B cell (primary cell): Measurements from ENCODE around the gene CCDC50. TPM values are rescaled to one million over a fixed set of nuclear protein-coding genes. Genes with fewer than 3 reads are reported as not detected.

Experiments
- ATAC-seq: fragments of 200-7000 bp; cut with Tn5 transposase; one replicate; pipeline ENCODE4 v1.10.0; 2021; ENCODE audit warnings: low read depth, mild to moderate bottlenecking, moderate number of reproducible peaks, moderate library complexity
- CTCF ChIA-PET: fragments of 350-600 bp; sonication (Branson Sonifier 250); formaldehyde crosslinking; loops from one replicate; lab custom pipeline; 2021; ENCODE audit warnings: antibody characterized with exemption, inconsistent platforms; lab: Charles Lee
- POLR2A ChIA-PET: fragments of 350-600 bp; sonication (Branson Sonifier 250); formaldehyde crosslinking; loops from one replicate; lab custom pipeline; 2021; ENCODE audit warnings: antibody characterized with exemption; lab: Charles Lee
- DNase-seq: peaks from one replicate; pipeline ENCODE4 v3.0.0; 2013
- H2AFZ ChIP-seq: 2 replicates; pipeline ENCODE4 v1.6.1; 2012; ENCODE audit warnings: mild to moderate bottlenecking, low read depth, low read length; ENCODE audit not compliant: insufficient read depth, poor library complexity, severe bottlenecking
- H3K27ac ChIP-seq, 2 donors: 1 replicate in 1 of 2; 2 replicates in 1 of 2; pipeline ENCODE4 v1.5.1; 2012 to 2013; ENCODE audit warnings: low read length in 2 of 2, mild to moderate bottlenecking in 2 of 2, moderate library complexity in 1 of 2
- H3K27me3 ChIP-seq, 4 experiments: fragments of 200-600 bp in 1 of 4; sonication (generic) in 1 of 4; replicated peaks in 1 of 4; 1 replicate in 2 of 4; 2 replicates in 2 of 4; pipeline versions ENCODE4 v1.6.1 to v1.7.0; 2013 to 2016; ENCODE audit warnings: low read length in 3 of 4, mild to moderate bottlenecking in 2 of 4, mixed read lengths in 1 of 4, moderate library complexity in 1 of 4; ENCODE audit not compliant: insufficient read depth in 4 of 4, control insufficient read depth in 3 of 4; ENCODE audit errors: control extremely low read depth in 1 of 4
- H3K36me3 ChIP-seq, 2 experiments: replicated peaks in 1 of 2; 1 replicate in 1 of 2; 2 replicates in 1 of 2; pipeline versions ENCODE4 v1.6.1 to v1.7.1; 2013; ENCODE audit warnings: low read length in 1 of 2; ENCODE audit not compliant: insufficient read depth in 2 of 2, control insufficient read depth in 1 of 2; ENCODE audit errors: control extremely low read depth in 1 of 2, extremely low read depth in 1 of 2
- H3K4me1 ChIP-seq, 2 donors: fragments of 200-600 bp in 1 of 2; sonication (generic) in 1 of 2; 1 replicate in 1 of 2; 2 replicates in 1 of 2; pipeline versions ENCODE4 v1.5.1 to v1.6.1; 2013 to 2017; ENCODE audit warnings: low read length in 2 of 2; ENCODE audit not compliant: control insufficient read depth in 2 of 2, insufficient read depth in 2 of 2
- H3K4me2 ChIP-seq: replicated peaks from 2 replicates; pipeline ENCODE3; 2012; ENCODE audit warnings: mild to moderate bottlenecking, low read depth, low read length; ENCODE audit not compliant: poor library complexity, severe bottlenecking
- H3K4me3 ChIP-seq, 5 experiments: fragments of 200-600 bp in 1 of 5; sonication (generic) in 1 of 5; 1 replicate in 3 of 5; 2 replicates in 2 of 5; pipeline versions ENCODE4 v1.5.1 to v1.7.0; 2011 to 2016; ENCODE audit warnings: low read length in 4 of 5, mild to moderate bottlenecking in 4 of 5, low read depth in 2 of 5, control low read depth in 1 of 5, moderate library complexity in 1 of 5; ENCODE audit not compliant: insufficient read depth in 1 of 5; ENCODE audit errors: control extremely low read depth in 1 of 5, extremely low read depth in 1 of 5
- H3K79me2 ChIP-seq: fragments of 200-600 bp; sonication (generic); one replicate; pipeline ENCODE4 v1.6.0; 2016; ENCODE audit warnings: low read length; ENCODE audit not compliant: control insufficient read depth, insufficient read depth
- H3K9ac ChIP-seq: fragments of 200-600 bp; sonication (generic); 2 replicates; pipeline ENCODE4 v1.6.1; 2017; ENCODE audit warnings: mild to moderate bottlenecking, low read length, moderate library complexity
- H3K9me3 ChIP-seq, 3 donors: one replicate each; pipeline versions ENCODE4 v1.6.1 to v1.7.1; 2013; ENCODE audit warnings: low read length in 2 of 3; ENCODE audit not compliant: control insufficient read depth in 2 of 3, insufficient read depth in 1 of 3; ENCODE audit errors: control extremely low read depth in 1 of 3
- H4K20me1 ChIP-seq: 2 replicates; pipeline ENCODE4 v1.6.0; 2012; ENCODE audit warnings: mild to moderate bottlenecking, low read length; ENCODE audit not compliant: insufficient read depth, control insufficient read depth, poor library complexity, severe bottlenecking
- H3K27ac Mint-ChIP-seq: one replicate; pipeline ENCODE4 v1.8.0; 2021; ENCODE audit warnings: mixed read lengths
- H3K27me3 Mint-ChIP-seq: one replicate; pipeline ENCODE4 v1.8.0; 2021; ENCODE audit warnings: mixed read lengths
- H3K4me1 Mint-ChIP-seq: one replicate; pipeline ENCODE4 v1.8.0; 2021; ENCODE audit warnings: mixed read lengths
- H3K4me3 Mint-ChIP-seq: one replicate; pipeline ENCODE4 v1.8.0; 2021; ENCODE audit warnings: mixed read lengths
- H3K9me3 Mint-ChIP-seq: one replicate; pipeline ENCODE4 v1.8.0; 2022; ENCODE audit warnings: mixed read lengths; ENCODE audit not compliant: insufficient read depth
- CTCF ChIP-seq: fragments of 200-600 bp; IDR thresholded peaks from one replicate; pipeline ENCODE4 v1.8.0; 2022; ENCODE audit warnings: antibody characterized with exemption, mild to moderate bottlenecking
- EZH2 ChIP-seq: IDR thresholded peaks from 2 replicates; pipeline ENCODE4 v1.6.1; 2012; ENCODE audit warnings: borderline replicate concordance, low read depth, mild to moderate bottlenecking, moderate library complexity, low read length; ENCODE audit not compliant: insufficient read depth, poor library complexity, severe bottlenecking
- WGBS: methylation state at CpG from one replicate; pipeline ENCODE4 v1.1.5; 2013; ENCODE audit warnings: missing lambda C conversion rate; ENCODE audit not compliant: insufficient coverage; 5-methylcytosine and 5-hydroxymethylcytosine counted together
- intact Hi-C: fragments of 100-400 bp; cut with micrococcal nuclease; formaldehyde crosslinking; loops from one replicate; pipeline ENCODE4 v1.10.0; 2022
- polyA plus RNA-seq: library from polyadenylated mRNA; depleted of rRNA; stranded (reverse); fragments of >200 nt; gene quantifications from 2 replicates; pipeline ENCODE4 v1.2.3, GENCODE V29; 2012
- total RNA-seq, 2 donors: library from RNA; stranded (reverse); fragments of 120-200 nt in 1 of 2; gene quantifications; 1 replicate in 1 of 2; 2 replicates in 1 of 2; pipeline versions ENCODE4 v1.2.3 to v1.2.4, GENCODE V29; 2013 to 2022

The CCDC50 gene
- total and polyA plus RNA-seq, 2 donors (not counting 1 experiment from before 2014, with no cell fraction given): 48.7 to 121 TPM

DNA sequence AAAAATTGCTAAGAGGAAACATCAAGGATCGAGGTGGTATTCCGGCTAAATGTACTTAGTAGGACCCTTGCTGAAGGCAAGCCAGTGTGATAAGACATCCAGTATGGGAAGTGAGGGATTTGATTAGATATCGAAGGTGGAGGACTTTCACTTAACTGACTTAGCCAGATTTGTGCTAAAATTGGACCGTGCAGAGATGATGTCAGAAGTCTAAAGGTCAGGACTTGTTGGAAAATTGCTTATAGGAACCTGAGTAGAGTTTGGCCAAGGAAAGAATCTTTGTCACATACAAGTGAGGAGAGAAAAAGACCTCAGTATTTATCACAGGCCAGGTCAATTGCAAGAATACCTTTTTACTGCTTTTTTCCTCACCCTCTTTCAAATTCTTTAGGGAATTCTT is 100.9 kb downstream of the CCDC50 start:
- no peaks in the 10 kb centered on the region for H3K4me1 Mint-ChIP-seq
- no peak for TF ChIP-seq EZH2
- no peak for TF ChIP-seq CTCF
- no peak overlapping the region for H3K27ac Mint-ChIP-seq
- Histone ChIP-seq H3K36me3 (no peaks in the 10 kb centered on the region), H2AFZ (no peak overlapping the region), H3K9ac (no peak overlapping the region), H3K4me3 (no peak overlapping the region), H3K4me1 (no peaks in the 10 kb centered on the region), H3K4me2 (no peak overlapping the region), H4K20me1 (no peaks in the 10 kb centered on the region), H3K9me3 (no peaks in the 10 kb centered on the region), H3K27ac (no peak overlapping the region), H3K79me2 (no peaks in the 10 kb centered on the region), H3K27me3 (peaks cover 0 to 3% (median 0%) of the 10 kb centered on the region in 4 experiments)
- ChIA-PET POLR2A (no interaction called here), CTCF (interaction anchor here (0.6 kb wide), 1 partner anchor 502 kb away, joined by 4 read pairs; no protein-coding TSS in a partner anchor)
- H3K27me3 Mint-ChIP-seq: peaks cover 18% of the 10 kb centered on the region
- DNase-seq (no peak), ATAC-seq (no peak)
- WGBS: 73% methylated on average over 4 of the region's 4 CpGs
- no peaks in the 10 kb centered on the region for H3K9me3 Mint-ChIP-seq
- intact Hi-C loops: no loop called here
- H3K4me3 Mint-ChIP-seq: no peak overlapping the region

- no peak for TF ChIP-seq EZH2
- TF ChIP-seq CTCF: no peak
- Histone ChIP-seq H3K4me3 (no peak overlapping the region), H3K27me3 (peaks cover 0 to 3% (median 0%) of the 10 kb centered on the region in 4 experiments), H3K27ac (no peak overlapping the region), H3K9me3 (no peaks in the 10 kb centered on the region), H3K4me2 (no peak overlapping the region), H4K20me1 (no peaks in the 10 kb centered on the region), H3K79me2 (no peaks in the 10 kb centered on the region), H2AFZ (no peak overlapping the region), H3K4me1 (no peaks in the 10 kb centered on the region), H3K36me3 (no peaks in the 10 kb centered on the region), H3K9ac (no peak overlapping the region)
- WGBS: 80% methylated on average over 1 of the region's 5 CpGs
- no peaks in the 10 kb centered on the region for H3K9me3 Mint-ChIP-seq
- no peak overlapping the region for H3K27ac Mint-ChIP-seq
- intact Hi-C loops: no loop called here
- no peak overlapping the region for H3K4me3 Mint-ChIP-seq
- H3K4me1 Mint-ChIP-seq: peaks cover 5% of the 10 kb centered on the region
- ChIA-PET POLR2A (no interaction called here), CTCF (no interaction called here)
- H3K27me3 Mint-ChIP-seq: peaks cover 12% of the 10 kb centered on the region
- ATAC-seq (no peak), DNase-seq (no peak)
Observed at GRCh38 chr3:191431160-191431822, 102.1 kb downstream of the CCDC50 start.
